Measurements from ENCODE around the gene CPNE4.
"Not testable (repeated sequence)": the region's sequence is repeated elsewhere in the genome, so short reads cannot be mapped to it uniquely, and the experiment has no call there.

GRCh38 chr3:131486545-131486944 is 548.3 kb downstream of the CPNE4 start:
- TF ChIP-seq POLR2AphosphoS5 (IDR thresholded peaks at IDR 0.05); CTCF (IDR thresholded peaks at IDR 0.05 in 8 of 11, conservative IDR thresholded peaks at IDR 0.05 in 3 of 11); POLR2A (IDR thresholded peaks at IDR 0.05): not testable (repeated sequence)
